Upper lobe of left lung (tissue), 4 donors: ENCODE results near the gene C20orf144.

Experiments used
- EP300 ChIP-seq, 4 donors: sonication (generic); formaldehyde crosslinking; IDR thresholded peaks; one replicate each; pipeline ENCODE4 v1.5.1; 2017; ENCODE audit warnings: antibody characterized with exemption in 4 of 4, control low read depth in 2 of 4
- POLR2A ChIP-seq, 4 donors: fragments of 450-650 bp; IDR thresholded peaks; one replicate each; pipeline ENCODE4 v1.5.1; 2016 to 2017; ENCODE audit warnings: antibody characterized with exemption in 4 of 4, mild to moderate bottlenecking in 2 of 4
- POLR2AphosphoS5 ChIP-seq, 2 donors: sonication (generic); formaldehyde crosslinking; IDR thresholded peaks; one replicate each; pipeline ENCODE4 v1.5.1; 2017; ENCODE audit warnings: antibody characterized with exemption in 2 of 2
- TF ChIP-seq, protein P1 (sequence below), 6 experiments: fragments of 450-650 bp in 4 of 6; fragments of 200-600 bp in 2 of 6; sonication (generic) in 2 of 6; IDR thresholded peaks; one replicate each; pipeline ENCODE4 v1.5.1; 2016 to 2019; ENCODE audit warnings: antibody characterized with exemption in 6 of 6

DNA sequence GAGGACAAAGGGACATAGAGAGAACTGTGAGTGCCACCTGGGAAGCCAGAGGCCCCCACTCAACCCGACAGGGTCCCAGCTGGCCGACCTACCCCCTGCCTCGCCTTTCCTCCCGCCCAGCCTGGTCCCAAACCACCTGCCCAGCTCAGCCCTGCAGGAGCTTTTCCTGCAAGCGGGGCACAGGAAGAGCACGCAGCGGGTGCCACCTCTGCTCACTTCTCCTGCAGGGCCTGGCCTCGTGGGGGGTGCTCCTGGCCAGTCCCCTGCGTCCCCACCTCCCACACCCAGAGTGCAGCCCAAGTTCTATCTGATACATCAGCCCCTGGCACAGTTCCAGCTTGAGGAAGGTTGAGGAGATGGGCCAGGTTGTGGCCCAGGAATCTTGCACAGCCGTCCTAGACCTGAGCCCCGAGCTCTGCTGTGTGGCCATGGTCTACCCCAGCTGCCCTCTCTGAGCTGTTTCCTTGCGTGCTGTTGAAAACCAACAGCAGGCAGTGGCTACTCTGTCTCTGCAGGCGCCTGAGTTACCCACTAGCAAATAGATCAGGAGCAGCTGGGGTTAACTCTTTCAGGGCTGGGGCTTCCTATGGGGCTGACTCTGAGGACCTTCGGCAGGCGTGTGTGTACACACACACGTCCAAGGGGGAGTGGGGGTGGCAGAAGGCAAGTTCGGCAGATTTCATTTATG is 10.4 kb downstream of the C20orf144 start:
- TF ChIP-seq, protein P1, sequence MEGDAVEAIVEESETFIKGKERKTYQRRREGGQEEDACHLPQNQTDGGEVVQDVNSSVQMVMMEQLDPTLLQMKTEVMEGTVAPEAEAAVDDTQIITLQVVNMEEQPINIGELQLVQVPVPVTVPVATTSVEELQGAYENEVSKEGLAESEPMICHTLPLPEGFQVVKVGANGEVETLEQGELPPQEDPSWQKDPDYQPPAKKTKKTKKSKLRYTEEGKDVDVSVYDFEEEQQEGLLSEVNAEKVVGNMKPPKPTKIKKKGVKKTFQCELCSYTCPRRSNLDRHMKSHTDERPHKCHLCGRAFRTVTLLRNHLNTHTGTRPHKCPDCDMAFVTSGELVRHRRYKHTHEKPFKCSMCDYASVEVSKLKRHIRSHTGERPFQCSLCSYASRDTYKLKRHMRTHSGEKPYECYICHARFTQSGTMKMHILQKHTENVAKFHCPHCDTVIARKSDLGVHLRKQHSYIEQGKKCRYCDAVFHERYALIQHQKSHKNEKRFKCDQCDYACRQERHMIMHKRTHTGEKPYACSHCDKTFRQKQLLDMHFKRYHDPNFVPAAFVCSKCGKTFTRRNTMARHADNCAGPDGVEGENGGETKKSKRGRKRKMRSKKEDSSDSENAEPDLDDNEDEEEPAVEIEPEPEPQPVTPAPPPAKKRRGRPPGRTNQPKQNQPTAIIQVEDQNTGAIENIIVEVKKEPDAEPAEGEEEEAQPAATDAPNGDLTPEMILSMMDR (IDR thresholded peaks at IDR 0.05): no peak
- no peak for TF ChIP-seq POLR2AphosphoS5 (IDR thresholded peaks at IDR 0.05)
- TF ChIP-seq POLR2A (IDR thresholded peaks at IDR 0.05): no peak
- TF ChIP-seq EP300 (IDR thresholded peaks at IDR 0.05): no peak
